ENCODE data around the gene KCNC3. TPM values are rescaled to one million over a fixed set of nuclear protein-coding genes. Genes with fewer than 3 reads are reported as not detected.

Gene KCNC3
- total RNA-seq, 2 experiments from 2014 or later: 7.4 to 23.4 TPM

- Histone ChIP-seq H3K9me2 (ENCODE audit: insufficient read depth, low read length) (no peaks in the 10 kb centered on the region), H3K4me3 (ENCODE audit: low read depth, low read length, poor library complexity, severe bottlenecking) (peak overlapping the region; percentile 81), H3K9me3 (ENCODE audit: low read length) (no peaks in the 10 kb centered on the region), H3K36me3 (ENCODE audit: insufficient read depth, low read length) (no peaks in the 10 kb centered on the region), H3K4me2 (ENCODE audit: low read length) (peak overlapping the region; percentile 91), H4K20me1 (ENCODE audit: insufficient read depth, low read length) (no peaks in the 10 kb centered on the region), H3K4me1 (ENCODE audit: insufficient read depth, low read length, poor library complexity, severe bottlenecking) (peaks cover 55% of the 10 kb centered on the region), H2AFZ (ENCODE audit: low read length) (peak overlapping the region; percentile 87), H3K79me2 (ENCODE audit: insufficient read depth, low read depth, low read length) (no peaks in the 10 kb centered on the region), H3K27ac (ENCODE audit: low read depth, low read length, poor library complexity, severe bottlenecking) (peak overlapping the region; percentile 74)
- intact Hi-C loops (cut with micrococcal nuclease; ENCODE audit: unreplicated experiment): loop anchor here (1.0 to 10.0 kb wide), 4 partner anchors 46 to 416 kb away; no protein-coding TSS in a partner anchor
- TF ChIP-seq EZH2phosphoT487 (IDR thresholded peaks at IDR 0.05; ENCODE audit: borderline replicate concordance, low read depth, low read length) (no peak), CTCF (conservative IDR thresholded peaks at IDR 0.05; ENCODE audit: low read length) (peak; percentile 92)
- DNase-seq (ENCODE audit: low spot score): peak; percentile 92
- BruUV-seq (replicated peaks): no TSS peak
- ChIA-PET POLR2A (interaction anchor here (1.1 kb wide), 1 partner anchor 46 kb away, joined by 3 read pairs; no protein-coding TSS in a partner anchor), CTCF (ENCODE audit: unreplicated experiment) (interaction anchor here (0.5 to 1.5 kb wide), 2 partner anchors 92 to 167 kb away, joined by 3 to 5 read pairs; no protein-coding TSS in a partner anchor)
Observed at GRCh38 chr19:50368649-50369570, 39.7 kb upstream of the KCNC3 start.

- POLR2A ChIA-PET: interaction anchor here (0.7 to 1.3 kb wide), 3 partner anchors 10 to 26 kb away, joined by 3 to 4 read pairs (median 3); partner anchors contain the start of gene NR1H2
- H3K79me2 ChIP-seq (ENCODE audit: insufficient read depth, low read depth, low read length): no peaks in the 10 kb centered on the region
- H3K9me2 ChIP-seq (ENCODE audit: insufficient read depth, low read length): no peaks in the 10 kb centered on the region
- no peaks in the 10 kb centered on the region for H3K9me3 ChIP-seq (ENCODE audit: low read length)
- BruUV-seq (replicated peaks): no TSS peak
- peak within 1 kb of the TSS; percentile 45 for H3K4me3 ChIP-seq (ENCODE audit: low read depth, low read length, poor library complexity, severe bottlenecking)
- peak; percentile 68 for DNase-seq (ENCODE audit: low spot score)
- TF ChIP-seq EZH2phosphoT487 (IDR thresholded peaks at IDR 0.05; ENCODE audit: borderline replicate concordance, low read depth, low read length): no peak
- no peak for TF ChIP-seq CTCF (conservative IDR thresholded peaks at IDR 0.05; ENCODE audit: low read length)
- H3K27ac ChIP-seq (ENCODE audit: low read depth, low read length, poor library complexity, severe bottlenecking): peak within 1 kb of the TSS; percentile 78
- H4K20me1 ChIP-seq (ENCODE audit: insufficient read depth, low read length): no peaks in the 10 kb centered on the region
- H3K36me3 ChIP-seq (ENCODE audit: insufficient read depth, low read length): peaks cover under 1% of the 10 kb centered on the region
- peak within 1 kb of the TSS; percentile 65 for H3K4me2 ChIP-seq (ENCODE audit: low read length)
- CTCF ChIA-PET (ENCODE audit: unreplicated experiment): no interaction called here
- H2AFZ ChIP-seq (ENCODE audit: low read length): peak within 1 kb of the TSS; percentile 83
- intact Hi-C loops (cut with micrococcal nuclease; ENCODE audit: unreplicated experiment): loop anchor here (5.0 to 10.0 kb wide), 2 partner anchors 292 to 419 kb away; no protein-coding TSS in a partner anchor
- H3K4me1 ChIP-seq (ENCODE audit: insufficient read depth, low read length, poor library complexity, severe bottlenecking): peaks cover 87% of the 10 kb centered on the region
Observed at GRCh38 chr19:50365434-50366306, 36.5 kb upstream of the KCNC3 start, which contains the start of gene NAPSA. TSS of gene NAPSA (minus strand) at chr19:50365639. CDS start at chr19:50365621, 18 bp downstream.
